ENCODE results near the gene VRK2.

DNA sequence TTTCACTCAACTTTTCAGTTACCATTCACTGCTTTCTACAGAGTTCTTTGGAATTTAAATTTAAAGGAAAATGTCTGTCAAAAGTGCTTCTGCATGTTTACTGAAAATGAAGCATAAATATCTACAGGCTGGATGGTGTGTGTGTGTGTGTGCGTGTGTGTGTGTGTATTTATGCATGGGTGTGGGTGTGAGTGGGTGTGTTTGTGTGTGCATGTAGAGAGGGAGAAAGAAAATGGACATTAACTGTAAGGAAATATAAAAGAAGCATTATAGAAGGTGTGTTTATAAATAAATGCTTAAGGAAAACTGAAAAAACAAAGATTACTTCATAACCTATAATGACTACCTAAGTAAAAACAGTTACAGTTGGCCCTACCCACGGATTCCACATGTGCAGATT, 151.3 kb downstream of the VRK2 start:
- TF ChIP-seq, protein P1, sequence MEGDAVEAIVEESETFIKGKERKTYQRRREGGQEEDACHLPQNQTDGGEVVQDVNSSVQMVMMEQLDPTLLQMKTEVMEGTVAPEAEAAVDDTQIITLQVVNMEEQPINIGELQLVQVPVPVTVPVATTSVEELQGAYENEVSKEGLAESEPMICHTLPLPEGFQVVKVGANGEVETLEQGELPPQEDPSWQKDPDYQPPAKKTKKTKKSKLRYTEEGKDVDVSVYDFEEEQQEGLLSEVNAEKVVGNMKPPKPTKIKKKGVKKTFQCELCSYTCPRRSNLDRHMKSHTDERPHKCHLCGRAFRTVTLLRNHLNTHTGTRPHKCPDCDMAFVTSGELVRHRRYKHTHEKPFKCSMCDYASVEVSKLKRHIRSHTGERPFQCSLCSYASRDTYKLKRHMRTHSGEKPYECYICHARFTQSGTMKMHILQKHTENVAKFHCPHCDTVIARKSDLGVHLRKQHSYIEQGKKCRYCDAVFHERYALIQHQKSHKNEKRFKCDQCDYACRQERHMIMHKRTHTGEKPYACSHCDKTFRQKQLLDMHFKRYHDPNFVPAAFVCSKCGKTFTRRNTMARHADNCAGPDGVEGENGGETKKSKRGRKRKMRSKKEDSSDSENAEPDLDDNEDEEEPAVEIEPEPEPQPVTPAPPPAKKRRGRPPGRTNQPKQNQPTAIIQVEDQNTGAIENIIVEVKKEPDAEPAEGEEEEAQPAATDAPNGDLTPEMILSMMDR (IDR thresholded peaks at IDR 0.05), result no peak
- no peak for TF ChIP-seq POLR2A (IDR thresholded peaks at IDR 0.05)
